DMS53 (cell line): ENCODE measurements around the gene SAMM50.
"Not testable (repeated sequence)": the region's sequence is repeated elsewhere in the genome, so short reads cannot be mapped to it uniquely, and the experiment has no call there.

Experiments
- DNase-seq: peaks from one replicate; lab custom pipeline; 2025; lab: John Stamatoyannopoulos, UW

Gene SAMM50

DNA sequence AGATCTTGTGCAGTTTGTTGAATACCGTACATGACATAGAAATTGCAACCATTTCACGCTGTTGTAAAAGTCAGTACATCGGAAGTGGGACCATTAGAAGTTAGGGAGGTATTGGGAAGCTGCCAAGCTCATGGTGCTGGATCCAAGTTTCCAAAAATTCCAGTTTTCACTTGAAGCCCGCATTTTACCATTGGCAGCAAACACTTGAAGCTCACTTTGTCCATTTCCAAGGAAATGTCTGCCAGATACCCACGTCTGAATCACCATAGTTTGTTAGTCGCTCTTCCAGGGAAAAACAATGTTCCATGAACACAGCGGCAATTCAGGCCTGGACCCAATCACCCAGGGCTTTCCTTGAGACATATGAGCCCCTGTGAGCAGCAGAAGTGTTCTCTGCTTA, 46.3 kb downstream of the SAMM50 start:
- DNase-seq: no peak

DNA sequence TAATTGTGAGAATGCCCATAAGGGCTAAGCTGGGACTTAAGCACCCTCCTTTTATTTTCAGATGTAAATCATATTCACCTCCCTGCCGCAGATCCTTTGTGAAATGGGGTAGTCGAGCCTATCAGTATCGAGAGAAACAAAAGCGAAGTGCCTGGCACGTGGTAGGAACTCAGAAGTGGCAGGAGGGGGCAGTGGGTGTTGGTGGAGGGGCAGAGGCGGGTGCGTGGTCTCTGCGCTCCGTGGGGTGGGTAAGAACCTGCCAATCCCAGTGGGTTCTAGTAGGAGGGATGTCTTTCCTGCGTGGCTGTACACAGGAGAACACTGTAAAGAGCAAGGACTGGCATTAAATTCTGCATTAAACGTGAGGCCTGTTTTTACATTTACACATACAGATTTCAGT, 47.1 kb downstream of the SAMM50 start:
- no peak for DNase-seq

DNA sequence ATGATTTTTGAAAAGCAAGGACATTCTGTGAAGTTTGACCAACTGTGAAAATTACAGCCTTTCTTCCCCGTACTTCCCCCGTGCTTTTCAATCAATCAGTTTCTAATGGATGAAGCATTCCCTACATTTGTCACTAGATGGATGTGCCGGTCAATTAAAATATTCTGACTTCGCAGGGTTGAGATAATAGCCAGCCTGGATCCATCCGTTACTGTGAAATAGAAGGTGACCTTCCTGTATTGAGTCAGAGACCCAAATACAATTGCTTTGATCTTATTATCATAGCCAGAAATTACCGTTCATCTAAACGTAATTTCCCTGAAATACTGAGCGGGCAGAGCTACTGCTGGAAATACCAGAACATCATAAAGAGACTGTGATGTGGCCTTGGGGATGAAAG, 47.8 kb downstream of the SAMM50 start:
- no peak for DNase-seq

DNA sequence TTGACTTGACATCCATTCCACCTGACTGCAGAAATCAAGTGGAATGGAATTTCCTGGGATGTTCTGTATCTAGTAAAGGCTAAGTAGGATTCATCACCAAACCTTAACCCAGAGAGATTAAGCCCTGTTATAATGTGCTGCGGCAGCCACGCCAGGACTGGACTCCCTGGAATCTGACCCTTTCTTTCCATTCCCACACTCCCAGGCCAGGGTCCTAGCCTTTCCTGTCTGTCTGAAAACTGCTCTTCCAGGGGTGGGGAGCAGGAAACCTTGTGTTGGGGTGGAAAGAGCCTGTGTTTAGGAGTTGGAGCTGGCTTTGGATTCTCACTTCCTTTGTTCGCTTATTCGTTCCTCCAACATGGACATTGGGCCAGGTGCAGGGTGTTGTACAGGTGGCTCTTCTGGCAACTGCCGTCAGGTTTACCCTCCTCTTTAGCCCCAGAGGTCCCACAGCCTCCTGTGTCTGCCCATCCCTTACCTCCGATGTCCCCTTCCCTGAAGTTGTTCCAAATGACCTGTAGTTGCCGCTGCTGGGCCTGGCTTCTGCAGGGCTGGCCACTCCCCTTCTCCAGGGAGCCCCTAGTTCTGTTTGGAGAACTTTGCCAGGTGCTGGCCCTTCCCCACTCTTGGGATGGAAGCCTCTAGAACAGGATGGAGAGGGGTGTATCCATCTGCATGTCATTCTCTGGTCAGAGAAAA, 48.3 kb downstream of the SAMM50 start:
- no peak for DNase-seq

DNA sequence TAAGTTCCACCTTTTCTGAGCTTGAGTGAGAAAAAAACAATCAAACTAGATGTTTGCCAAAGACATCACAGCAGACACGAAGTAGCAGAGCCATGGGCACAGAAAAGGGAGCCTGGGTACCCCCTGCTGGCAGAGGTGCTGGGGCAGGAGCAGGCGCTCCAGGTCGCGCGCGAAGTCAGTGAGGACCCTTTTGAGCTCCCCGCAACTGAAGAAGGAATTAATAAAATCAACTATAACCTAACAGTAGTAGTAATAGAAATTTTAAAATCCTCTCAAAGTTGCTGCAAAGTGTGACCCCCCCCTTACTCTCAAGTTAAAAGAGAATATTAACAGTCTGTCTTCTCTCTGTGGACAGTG, 48.8 kb downstream of the SAMM50 start:
- DNase-seq: no peak

DNA sequence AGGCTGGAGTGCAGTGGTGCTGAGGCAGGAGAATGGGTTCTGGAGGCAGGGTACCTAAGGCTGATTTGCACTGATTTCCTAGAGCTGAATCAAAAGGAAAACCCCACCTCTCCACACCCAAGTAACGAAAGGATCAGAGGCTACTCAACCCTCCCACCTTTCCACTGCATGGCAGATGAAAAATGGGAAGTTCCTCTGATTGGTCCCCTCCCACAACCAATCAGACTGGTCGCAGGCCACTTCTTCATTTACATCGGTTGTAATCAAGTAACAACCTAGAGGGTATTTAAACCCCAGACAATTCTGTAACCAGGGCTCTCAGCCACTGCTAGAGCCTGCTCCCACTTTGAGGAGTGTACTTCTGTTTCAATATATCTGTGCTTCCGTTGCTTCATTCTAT, 50.3 kb downstream of the SAMM50 start:
- DNase-seq: no peak

DNA sequence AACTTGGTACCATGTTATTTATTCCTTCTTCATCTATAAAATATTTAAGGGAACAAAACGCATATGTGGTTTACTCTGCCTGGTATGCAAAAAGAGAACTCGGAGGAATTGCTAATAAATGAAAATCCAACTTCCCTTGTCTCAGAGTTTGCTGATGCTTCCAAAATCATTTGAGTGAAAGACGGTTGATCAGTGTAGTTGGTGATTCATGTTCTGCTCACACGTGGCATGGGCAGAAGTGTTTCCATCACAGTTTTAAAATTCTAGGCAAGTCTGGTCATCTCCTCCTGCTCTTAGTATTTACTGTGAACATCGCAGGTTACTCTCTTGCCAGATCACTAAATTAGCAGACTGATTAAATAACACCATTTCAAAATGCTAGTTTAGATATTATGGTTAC, 56.9 kb downstream of the SAMM50 start:
- DNase-seq: no peak

DNA sequence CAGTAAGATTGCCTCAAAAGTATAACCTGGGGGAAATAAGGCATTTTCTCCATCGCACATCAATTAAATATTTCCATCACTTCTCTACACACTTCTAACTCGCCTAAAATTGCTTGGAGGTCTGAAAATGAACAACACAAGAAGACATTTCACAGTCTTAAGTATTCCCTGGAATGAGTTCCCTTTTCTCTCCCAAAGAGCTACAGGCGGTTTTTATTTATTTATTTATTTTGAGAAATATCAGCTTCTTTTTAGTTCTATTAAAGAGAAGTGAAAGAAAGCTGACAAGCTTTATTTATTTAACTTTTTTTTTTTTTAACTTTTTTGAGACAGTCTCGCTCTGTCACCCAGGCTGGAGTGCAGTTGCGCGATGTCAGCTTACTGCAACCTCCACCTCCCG, 57.3 kb downstream of the SAMM50 start:
- no peak for DNase-seq

DNA sequence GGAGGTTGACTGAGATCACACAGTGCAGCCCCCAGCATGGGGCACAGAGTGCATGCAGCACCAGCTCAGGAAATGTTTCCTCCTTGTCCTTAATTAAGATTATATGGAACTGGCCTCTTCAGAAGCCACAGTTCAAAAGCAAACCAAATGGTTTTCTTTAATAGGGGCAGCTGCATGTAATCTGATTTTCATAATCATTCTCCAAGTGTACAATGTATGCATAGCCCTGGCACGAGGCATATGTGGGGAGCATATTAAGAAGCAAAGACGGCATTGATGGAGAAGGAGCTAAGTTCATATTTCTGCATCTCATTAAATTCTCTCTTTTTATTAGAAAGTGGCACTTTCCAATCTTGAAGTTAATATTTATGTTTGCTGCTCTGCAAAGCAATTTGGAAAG, 59.0 kb downstream of the SAMM50 start:
- DNase-seq: no peak

DNA sequence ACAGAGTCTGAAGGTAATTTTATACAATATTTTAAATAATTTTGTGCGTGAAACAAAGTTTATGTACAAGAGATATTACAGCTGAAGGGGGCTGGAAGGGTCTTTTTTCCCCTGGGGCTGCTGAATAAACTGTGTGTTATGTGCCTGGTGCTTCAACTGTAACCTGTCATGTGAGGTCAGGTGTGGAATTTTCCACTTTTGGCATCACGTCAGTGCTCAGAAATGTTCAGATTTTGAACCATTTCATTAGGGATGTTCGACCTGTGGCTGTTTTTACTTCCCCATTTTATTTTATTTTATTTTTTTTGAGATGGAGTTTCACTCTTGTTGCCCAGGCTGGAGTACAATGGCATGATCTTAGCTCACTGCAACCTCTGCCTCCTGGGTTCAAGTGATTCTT, 61.3 kb downstream of the SAMM50 start:
- not testable (repeated sequence) for DNase-seq

DNA sequence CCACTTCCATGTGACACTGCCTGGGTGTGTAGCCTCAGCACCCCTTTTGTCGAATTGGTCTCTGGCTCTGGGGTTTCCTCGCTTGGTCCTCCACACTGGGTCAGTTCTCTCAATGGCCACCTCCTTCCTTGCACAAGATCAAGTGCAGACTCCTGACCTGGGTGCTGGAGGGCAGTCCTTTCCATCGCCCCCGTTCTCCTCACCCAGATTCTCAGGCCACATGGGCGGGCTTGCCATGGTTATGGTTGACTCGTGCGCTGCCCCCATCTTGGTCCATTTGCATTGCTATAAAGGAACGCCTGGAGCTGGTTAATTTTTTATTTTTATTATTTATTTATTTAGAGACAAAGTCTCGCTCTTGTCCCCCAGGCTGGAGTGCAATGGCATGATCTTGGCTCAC, 63.4 kb downstream of the SAMM50 start:
- DNase-seq: no peak

DNA sequence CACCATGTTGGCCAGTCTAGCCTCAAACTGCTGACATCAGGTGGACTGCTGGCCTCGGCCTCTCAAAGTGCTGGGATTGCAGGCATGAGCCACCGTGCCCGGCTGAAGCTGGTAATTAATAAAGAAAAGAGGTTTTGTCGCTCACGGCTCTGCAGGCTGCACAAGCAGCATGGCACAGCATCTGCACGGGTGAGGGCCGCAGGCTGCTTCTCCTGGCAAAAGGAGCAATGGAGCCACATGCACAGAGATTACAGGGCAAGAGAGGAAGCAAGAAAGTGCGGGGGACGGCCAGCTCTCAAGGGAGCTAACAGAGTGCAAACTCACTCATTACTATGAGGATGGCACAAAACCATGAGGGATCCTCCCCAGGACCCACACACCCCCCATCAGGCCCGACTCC, 64.2 kb downstream of the SAMM50 start:
- no peak for DNase-seq

DNA sequence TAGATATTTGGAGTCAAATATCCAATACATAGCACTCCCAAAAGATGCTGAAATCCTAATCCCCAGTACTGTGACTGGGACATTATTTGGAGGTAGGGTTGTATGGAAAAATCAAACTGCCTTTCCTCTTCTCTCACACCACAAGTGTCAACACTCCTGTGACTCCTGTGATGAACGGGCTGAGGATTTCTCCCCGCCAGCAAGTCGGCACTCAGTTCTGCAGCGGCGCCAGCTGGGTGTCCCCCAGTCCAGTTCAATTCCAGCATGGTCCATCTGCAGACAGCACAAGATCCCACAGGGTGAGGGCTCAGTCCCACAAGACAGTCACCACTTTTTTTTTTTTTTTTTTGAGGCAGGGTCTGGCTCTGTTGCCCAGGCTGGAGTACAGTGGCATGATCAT, 64.6 kb downstream of the SAMM50 start:
- no peak for DNase-seq

DNA sequence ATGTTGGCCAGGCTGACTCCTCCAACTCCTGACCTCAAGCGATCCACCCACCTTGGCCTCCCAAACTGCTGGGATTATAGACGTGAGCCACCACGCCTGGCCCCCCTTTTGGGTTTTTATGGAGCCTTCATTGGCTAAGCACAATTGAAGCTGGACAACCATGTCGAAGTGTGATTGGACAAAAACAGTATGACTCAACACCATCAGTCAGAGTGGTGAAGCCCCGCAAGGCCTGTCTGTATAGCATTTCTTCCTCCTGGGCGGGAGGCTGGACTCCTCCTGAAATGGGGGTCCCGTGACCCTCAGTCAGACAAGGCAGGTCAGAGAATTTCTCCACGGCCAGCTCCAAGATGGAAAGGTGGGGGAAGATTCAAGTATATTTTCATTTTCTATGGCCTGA, 65.7 kb downstream of the SAMM50 start:
- DNase-seq: no peak

DNA sequence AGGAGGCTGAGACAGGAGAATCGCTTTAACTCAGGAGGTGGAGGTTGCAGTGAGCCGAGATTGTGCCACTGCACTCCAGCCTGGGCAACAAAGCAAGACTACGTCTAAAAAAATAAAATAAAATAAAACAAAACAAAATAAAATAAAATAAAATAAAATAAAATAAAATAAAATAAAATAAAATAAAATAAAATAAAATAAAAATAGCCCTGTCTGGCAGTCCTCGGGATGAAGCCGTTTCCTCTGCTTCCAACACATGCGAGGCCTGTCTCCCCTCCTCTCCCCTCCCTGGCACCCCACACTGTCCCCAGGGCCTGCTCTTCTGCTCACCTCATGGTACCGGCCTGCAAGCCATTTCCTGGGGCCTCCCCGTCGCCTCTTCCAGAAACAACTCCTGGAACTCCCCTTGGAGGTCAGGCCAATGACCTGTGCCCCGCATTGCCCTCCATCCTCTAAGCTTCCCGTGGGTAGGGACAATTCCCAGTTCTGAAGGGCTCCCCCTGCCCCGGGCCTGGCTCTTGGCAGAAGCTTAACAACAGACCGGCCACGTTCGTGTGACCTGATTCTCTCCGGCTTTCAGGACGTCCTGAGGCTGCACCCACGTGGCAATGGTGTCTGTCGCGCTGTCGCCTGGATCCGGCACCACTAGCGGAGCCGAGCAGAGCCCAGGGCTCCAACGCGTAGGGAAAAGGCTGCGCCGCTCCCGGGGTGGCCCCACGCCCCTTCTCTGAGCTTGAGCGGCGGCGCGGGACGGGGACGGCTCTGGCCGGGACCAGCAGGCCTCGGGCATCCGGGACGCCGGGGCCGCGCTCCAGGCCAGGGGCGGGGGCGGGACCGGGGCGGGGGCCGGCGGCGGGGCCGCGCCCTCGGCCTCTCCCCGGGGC, 68.4 kb downstream of the SAMM50 start:
- DNase-seq: peak; percentile 79

DNA sequence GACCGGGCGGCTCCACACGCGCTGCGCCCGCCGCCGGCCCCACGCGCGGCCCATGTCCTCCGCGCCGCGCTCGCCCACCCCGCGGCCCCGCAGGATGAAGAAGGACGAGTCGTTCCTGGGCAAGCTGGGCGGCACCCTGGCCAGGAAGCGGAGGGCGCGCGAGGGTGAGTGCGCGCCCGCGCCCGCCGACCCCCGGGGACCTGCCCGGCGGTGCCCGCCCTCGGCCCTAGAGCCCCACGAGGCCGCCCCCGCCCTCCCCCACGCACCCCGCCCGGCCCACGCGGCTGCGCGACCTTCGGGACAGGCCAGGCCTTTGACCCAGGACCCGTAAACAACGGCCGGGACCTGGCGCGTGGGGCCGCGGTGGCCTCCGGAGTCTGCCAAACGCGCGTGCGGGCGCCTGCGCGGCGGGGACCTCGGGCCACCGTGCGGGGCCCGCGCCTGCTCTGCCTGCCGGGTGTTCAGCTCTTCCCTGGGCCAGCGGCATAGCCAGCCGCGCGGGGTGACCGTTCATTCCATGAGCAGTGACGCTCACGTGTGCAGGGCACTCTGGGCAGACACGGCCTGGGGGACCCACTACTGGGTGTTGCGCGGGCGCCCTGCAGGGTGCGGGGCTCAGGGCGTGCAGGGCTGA, 69.2 kb downstream of the SAMM50 start, which contains the start of gene PARVB:
Gene PARVB (plus strand): TSS at position 15 of the 634 bp plus-strand sequence. CDS start 38 bp downstream, at position 53.
- peak; percentile 62 for DNase-seq

DNA sequence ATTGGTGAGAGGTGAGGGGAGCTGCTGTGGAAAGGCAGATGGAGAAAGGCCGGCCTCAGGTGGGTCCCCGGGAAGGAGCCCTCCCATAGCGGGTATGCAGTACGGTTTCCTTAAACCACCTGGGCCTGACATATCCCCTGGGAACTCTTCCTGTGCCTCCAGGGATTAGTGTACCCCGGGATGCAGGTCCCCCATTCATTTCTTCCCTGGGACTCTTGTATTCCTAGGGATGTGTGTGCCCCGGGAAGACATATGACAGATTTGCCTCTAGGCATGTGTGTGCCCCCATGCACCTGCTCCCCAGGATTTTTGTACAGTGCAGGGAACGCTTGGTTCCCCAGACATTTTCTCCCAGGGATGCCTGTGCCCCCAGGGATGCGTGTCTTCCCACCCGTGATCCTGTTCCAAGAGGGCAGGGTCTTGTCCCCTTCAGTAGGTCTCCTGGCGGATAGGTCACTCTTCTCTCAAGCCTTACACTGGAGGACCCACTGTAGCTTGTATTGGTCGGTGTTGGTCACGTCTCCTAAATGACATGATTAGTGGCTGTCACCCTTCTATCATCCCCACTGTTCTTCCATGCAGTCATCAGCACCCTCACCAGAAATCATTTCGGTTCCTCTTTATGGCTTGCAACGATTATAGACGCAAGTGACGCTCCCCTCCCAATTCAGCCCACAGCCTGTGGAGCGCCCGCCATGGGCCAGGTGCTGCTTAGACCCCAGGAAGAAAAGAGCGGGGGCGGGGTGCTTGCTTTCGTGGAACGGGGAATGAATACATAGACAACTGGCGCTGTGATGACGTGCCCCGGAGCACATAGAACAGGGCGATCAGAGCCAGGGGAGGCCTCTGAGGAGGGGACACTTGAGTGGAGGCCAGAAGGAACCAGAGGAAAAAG, 70.2 kb downstream of the SAMM50 start:
- DNase-seq: no peak

DNA sequence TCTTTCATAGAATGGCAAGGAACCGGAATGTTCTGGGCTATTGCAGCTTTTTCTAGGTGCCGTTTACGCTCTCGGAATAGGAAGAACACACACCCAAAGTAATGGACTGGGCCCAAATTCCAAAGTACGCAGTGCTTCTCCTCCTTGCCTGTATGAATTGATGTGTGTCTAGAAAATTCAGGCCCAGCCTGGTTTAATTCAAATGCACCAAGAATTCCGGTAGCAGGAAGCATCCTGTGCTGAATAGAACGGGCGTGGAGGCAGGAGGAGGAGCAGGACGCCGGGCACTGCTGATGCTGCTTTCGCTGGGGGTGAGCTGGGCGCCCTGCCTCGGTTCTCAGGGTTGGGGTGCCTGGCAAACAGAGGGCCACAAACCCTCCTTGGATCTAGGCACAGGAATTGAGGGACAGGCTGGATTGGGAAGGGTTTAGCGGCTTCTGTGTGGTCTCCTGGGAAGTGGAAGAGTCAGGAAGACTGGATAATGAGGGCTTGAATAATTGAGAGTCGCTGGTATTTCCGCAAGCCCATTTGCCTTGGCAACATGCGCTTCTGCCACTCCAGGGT, 70.9 kb downstream of the SAMM50 start:
- no peak for DNase-seq

DNA sequence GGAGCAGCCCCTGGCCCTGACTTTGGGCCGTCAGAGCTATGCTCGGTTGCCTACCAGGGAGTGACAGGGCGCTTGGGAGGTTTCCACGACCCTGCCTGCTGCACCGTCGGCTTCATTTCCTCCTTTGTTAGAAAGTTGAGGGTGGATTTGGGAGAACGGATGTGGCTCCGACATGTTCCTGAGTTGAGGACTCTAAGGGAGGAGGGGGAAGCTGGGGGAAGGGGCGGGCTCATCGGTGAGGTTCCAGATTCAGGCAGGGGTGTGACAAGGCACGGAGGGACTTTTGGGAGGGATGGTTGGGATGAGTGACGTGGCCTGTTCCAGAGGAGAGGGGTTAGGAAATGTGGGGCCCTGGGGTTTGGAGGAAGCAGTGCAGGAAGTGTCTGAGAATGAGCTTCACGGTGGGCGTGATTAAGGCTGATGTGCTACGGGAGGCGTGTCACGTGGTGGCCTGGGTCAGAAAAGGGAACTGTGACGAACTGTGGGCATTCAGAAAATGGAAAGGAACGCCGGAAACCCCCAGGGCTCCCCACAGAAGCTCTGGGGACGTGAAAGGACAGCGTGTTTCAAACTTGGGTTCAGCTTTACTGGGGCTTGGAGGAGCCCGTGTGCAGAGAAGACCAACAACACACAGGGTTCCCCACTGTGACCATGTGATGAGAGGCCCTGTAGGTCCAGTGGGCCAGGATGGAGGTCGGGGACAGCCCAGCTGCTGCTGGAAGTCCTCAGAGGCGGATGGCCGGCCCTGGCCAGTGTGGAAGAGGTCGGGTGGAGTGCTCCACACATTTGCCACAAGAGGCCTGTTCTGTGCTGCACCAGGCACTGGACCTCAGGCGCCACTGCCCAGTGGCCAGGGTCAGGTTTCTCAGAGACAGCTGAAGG, 71.6 kb downstream of the SAMM50 start:
- DNase-seq: no peak

DNA sequence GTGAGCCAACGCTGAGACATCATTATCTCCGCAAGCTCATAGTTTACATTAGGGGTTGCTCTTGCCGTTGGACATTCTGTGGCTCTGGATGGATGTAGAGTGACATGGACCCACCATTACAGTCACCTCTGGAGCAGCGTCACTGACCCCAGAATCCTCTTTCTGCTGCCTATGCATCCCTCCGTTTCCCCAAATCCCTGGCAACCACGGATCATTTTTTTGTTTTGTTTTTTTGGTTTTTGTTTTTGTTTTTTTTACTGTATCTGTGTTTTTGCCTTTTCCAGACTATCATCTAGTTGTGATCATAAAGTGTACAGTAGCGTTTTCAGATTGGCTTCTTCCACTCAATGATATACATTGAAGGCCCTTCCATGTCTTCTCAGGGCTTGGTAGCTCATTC, 72.8 kb downstream of the SAMM50 start:
- no peak for DNase-seq

DNA sequence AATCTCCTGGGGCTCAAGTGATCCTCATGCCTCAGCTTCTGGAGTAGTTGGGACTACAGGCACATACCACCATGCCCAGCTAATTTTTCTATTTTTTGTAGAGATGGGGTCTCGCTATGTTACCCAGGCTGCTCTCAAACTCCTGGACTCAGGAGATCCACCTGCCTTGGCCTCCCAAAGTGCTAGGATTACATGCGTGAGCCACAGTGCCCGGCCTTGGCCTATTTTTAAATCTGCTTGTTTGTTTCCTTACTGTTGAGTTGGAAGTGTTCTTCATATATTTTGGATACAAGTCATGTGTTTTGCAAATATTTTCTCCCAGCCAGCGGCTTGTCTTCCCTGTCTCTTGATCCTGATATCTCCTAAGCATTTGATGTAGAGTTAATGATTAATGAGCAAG, 73.8 kb downstream of the SAMM50 start:
- peak; percentile 46 for DNase-seq
